Measurements from ENCODE around the gene NR4A2.

DNA sequence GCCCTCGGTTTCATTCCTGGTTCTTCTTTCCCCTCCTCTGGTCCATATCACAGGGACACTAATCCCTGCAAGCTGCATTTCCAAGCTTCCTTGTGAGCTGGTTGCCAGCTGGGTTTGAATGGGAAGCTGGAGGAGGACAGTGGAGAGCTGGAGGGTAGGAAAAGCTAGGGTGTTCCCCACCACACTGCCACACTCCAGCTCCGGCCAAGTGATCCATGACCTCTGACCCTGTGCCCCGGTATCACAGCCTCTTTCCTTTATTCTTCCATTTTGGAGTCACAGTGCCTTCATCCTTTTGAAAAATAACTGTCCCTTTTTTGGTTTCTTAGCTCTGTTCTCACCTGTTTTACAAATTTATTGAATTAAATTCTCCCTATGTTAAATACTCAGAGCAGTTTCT, 13.1 kb upstream of the NR4A2 start:
- TF ChIP-seq CTCF (IDR thresholded peaks at IDR 0.05) (no peak), POLR2AphosphoS5 (IDR thresholded peaks at IDR 0.05; ENCODE audit: low read depth, low read length) (no peak)
